Endometrial microvascular endothelial cells (primary cell): ENCODE data around the gene ALDH3A1. TPM values are rescaled to one million over a fixed set of nuclear protein-coding genes. Genes with fewer than 3 reads are reported as not detected.

Source experiments
- in situ Hi-C: cut with HindIII; loops from 2 replicates; pipeline ENCODE4 v1.10.0; 2017; ENCODE audit warnings: low sequenced_read_pairs, low pct_unique_long_range_greater_than_20kb; ENCODE audit errors: inconsistent ontology term
- total RNA-seq: library from RNA; depleted of rRNA; stranded (reverse); fragments of >200 nt; gene quantifications from one replicate; pipeline ENCODE4 v1.2.3, GENCODE V29; 2015; ENCODE audit errors: inconsistent ontology term

Gene ALDH3A1
- total RNA-seq, 1 donor from 2014 or later, result 1.8 TPM

- in situ Hi-C loops, result no loop called here
Measured at GRCh38 chr17:19726631-19727376, 21.3 kb downstream of the ALDH3A1 start.

GRCh38 chr17:19725486-19725885 lies 22.6 kb downstream of the ALDH3A1 start:
- in situ Hi-C loops, result no loop called here

GRCh38 chr17:19724501-19725420 lies 23.3 kb downstream of the ALDH3A1 start:
- in situ Hi-C loops, result no loop called here

GRCh38 chr17:19723964-19724363 lies 24.1 kb downstream of the ALDH3A1 start:
- in situ Hi-C loops, result no loop called here

GRCh38 chr17:19720631-19721426 lies 27.3 kb downstream of the ALDH3A1 start:
- in situ Hi-C loops, result no loop called here

GRCh38 chr17:19720210-19720475 lies 28.0 kb downstream of the ALDH3A1 start:
- in situ Hi-C loops, result no loop called here

GRCh38 chr17:19719355-19720209 lies 28.5 kb downstream of the ALDH3A1 start:
- in situ Hi-C loops, result no loop called here

GRCh38 chr17:19718613-19719354 lies 29.3 kb downstream of the ALDH3A1 start:
- in situ Hi-C loops, result no loop called here

GRCh38 chr17:19718041-19718612 lies 30.0 kb downstream of the ALDH3A1 start:
- in situ Hi-C loops, result no loop called here

GRCh38 chr17:19717411-19717908 lies 30.6 kb downstream of the ALDH3A1 start:
- in situ Hi-C loops, result no loop called here

GRCh38 chr17:19717031-19717360 lies 31.1 kb downstream of the ALDH3A1 start:
- in situ Hi-C loops, result no loop called here

- in situ Hi-C loops, result no loop called here
Measured at GRCh38 chr17:19716108-19717030, 31.7 kb downstream of the ALDH3A1 start, which contains the start of gene SLC47A2. TSS of gene SLC47A2 (minus strand) at chr17:19716584. CDS start at chr17:19716555, 29 bp downstream.

- in situ Hi-C loops, result no loop called here
Measured at GRCh38 chr17:19714542-19715411, 33.3 kb downstream of the ALDH3A1 start.

- in situ Hi-C loops, result no loop called here
Measured at GRCh38 chr17:19713901-19714361, 34.2 kb downstream of the ALDH3A1 start.

- in situ Hi-C loops, result no loop called here
Measured at GRCh38 chr17:19713462-19713861, 34.6 kb downstream of the ALDH3A1 start.
